CD4-positive, CD25-positive, alpha-beta regulatory T cell (primary cell): Measurements from ENCODE around the gene EXOC4. TPM values are rescaled to one million over a fixed set of nuclear protein-coding genes. Genes with fewer than 3 reads are reported as not detected.

Source experiments
- ATAC-seq, 2 donors: fragments of 150-1000 bp; cut with Tn5 transposase; one replicate each; pipeline ENCODE4 v1.10.0; 2021; ENCODE audit warnings: low read depth in 2 of 2, moderate number of reproducible peaks in 2 of 2, moderate library complexity in 1 of 2
- DNase-seq, 3 donors: peaks; one replicate each; pipeline versions ENCODE4 v3.0.0 to v3.0.0-alpha.2; 2012 to 2022; ENCODE audit warnings: mixed read lengths in 1 of 3
- H3K27ac ChIP-seq: one replicate; pipeline ENCODE4 v1.7.0; 2013; ENCODE audit warnings: mild to moderate bottlenecking, low read length; ENCODE audit not compliant: insufficient read depth, poor library complexity, severe bottlenecking
- H3K27me3 ChIP-seq: one replicate; pipeline ENCODE4 v1.7.0; 2013; ENCODE audit warnings: low read length; ENCODE audit not compliant: control insufficient read depth, insufficient read depth
- H3K36me3 ChIP-seq: one replicate; pipeline ENCODE4 v1.7.0; 2013; ENCODE audit warnings: mild to moderate bottlenecking, low read length, moderate library complexity; ENCODE audit not compliant: control insufficient read depth, insufficient read depth
- H3K4me1 ChIP-seq: 2 replicates; pipeline ENCODE4 v1.7.0; 2013; ENCODE audit warnings: mild to moderate bottlenecking, low read length; ENCODE audit not compliant: insufficient read depth, control insufficient read depth, poor library complexity, severe bottlenecking
- H3K4me3 ChIP-seq: one replicate; pipeline ENCODE4 v1.7.0; 2013; ENCODE audit warnings: low read depth, mild to moderate bottlenecking, low read length, moderate library complexity
- H3K9me3 ChIP-seq, 2 experiments: 1 replicate in 1 of 2; 2 replicates in 1 of 2; pipeline ENCODE4 v1.7.0; 2013; ENCODE audit warnings: low read length in 2 of 2, mild to moderate bottlenecking in 1 of 2, moderate library complexity in 1 of 2; ENCODE audit not compliant: control insufficient read depth in 2 of 2
- H3K27ac Mint-ChIP-seq, 3 donors: one replicate each; pipeline ENCODE4 v1.8.0; 2020 to 2022; ENCODE audit warnings: mild to moderate bottlenecking in 3 of 3, mixed read lengths in 3 of 3, moderate library complexity in 2 of 3
- H3K27me3 Mint-ChIP-seq: one replicate; pipeline ENCODE4 v1.8.0; 2022; ENCODE audit warnings: mild to moderate bottlenecking, mixed read lengths
- H3K36me3 Mint-ChIP-seq: one replicate; pipeline ENCODE4 v1.8.0; 2020; ENCODE audit warnings: mixed read lengths
- H3K4me1 Mint-ChIP-seq, 4 donors: one replicate each; pipeline ENCODE4 v1.8.0; 2020 to 2022; ENCODE audit warnings: mixed read lengths in 4 of 4, mild to moderate bottlenecking in 1 of 4
- H3K4me3 Mint-ChIP-seq, 4 donors: one replicate each; pipeline ENCODE4 v1.8.0; 2020 to 2022; ENCODE audit warnings: mild to moderate bottlenecking in 4 of 4, mixed read lengths in 4 of 4, moderate library complexity in 3 of 4
- H3K9me3 Mint-ChIP-seq, 7 donors: one replicate each; pipeline ENCODE4 v1.8.0; 2020 to 2022; ENCODE audit warnings: mixed read lengths in 7 of 7, mild to moderate bottlenecking in 3 of 7, moderate library complexity in 2 of 7
- polyA plus RNA-seq, 4 donors: library from polyadenylated mRNA; unstranded; fragments of 300-500 nt; fragmentation: Illumina TruSeq; gene quantifications; one replicate each; pipeline ENCODE4 v1.2.3, GENCODE V29; 2021
- total RNA-seq: library from RNA; stranded (reverse); gene quantifications from one replicate; pipeline ENCODE4 v1.2.3, GENCODE V29; 2022

Gene EXOC4
- total and polyA plus RNA-seq, 5 donors from 2014 or later: 39.1 to 118 (median 52.2) TPM

DNA sequence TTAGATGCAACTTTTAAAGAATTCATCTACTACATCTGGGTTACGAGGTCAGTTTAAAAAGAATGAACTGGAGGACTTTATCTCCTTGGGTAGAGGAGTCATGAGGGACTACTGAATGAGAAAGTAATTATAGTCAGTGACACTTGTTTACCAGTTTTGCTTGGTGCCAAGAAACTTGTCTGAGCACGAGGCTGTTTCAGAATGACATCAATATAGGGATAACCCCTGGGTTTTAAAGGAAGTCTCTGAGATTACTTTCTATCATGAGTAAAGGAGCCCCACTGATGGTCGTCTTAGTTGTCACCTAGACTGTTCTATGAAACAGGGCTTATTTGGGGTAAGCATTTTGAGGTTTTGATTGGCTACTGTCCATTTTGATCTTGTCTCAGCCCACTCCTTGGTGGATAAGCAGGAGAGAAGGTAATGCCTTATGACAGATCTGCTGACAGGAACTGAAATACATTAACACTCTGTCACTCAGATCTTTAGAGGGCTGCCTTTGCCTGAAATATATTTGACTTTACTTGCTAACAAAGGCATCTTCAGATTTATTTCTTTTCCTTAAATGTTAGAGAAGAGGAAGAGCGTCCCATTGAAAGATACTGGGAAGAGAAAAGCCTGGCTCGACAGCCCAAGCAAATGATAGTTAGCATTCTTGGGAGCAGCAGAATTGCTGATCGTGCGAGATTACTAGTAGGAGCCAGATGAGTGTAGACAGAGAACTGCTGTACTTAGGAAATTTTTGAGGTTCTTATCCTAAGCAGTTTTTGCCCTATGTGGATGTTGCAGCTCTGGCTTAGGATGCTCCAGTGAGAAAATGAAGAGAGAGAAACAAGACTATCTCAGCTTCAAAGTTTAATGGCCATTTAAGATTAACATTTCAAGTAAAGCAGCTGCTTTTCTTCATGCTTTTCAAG lies 575.1 kb downstream of the EXOC4 start:
- Mint-ChIP-seq H3K4me1 (peaks cover 0 to 7% (median 4%) of the 10 kb centered on the region in 4 donors), H3K27ac (no peak overlapping the region), H3K4me3 (no peak overlapping the region), H3K9me3 (peaks cover 0 to 14% (median 2%) of the 10 kb centered on the region in 7 donors), H3K27me3 (no peaks in the 10 kb centered on the region), H3K36me3 (peaks cover 35% of the 10 kb centered on the region)
- no peak overlapping the region for H3K27ac ChIP-seq
- H3K4me3 ChIP-seq: no peak overlapping the region
- no peaks in the 10 kb centered on the region for H3K36me3 ChIP-seq
- peaks cover 7% of the 10 kb centered on the region in 2 experiments for H3K9me3 ChIP-seq
- DNase-seq (no peak), ATAC-seq (no peak)
- no peaks in the 10 kb centered on the region for H3K4me1 ChIP-seq
- no peaks in the 10 kb centered on the region for H3K27me3 ChIP-seq

DNA sequence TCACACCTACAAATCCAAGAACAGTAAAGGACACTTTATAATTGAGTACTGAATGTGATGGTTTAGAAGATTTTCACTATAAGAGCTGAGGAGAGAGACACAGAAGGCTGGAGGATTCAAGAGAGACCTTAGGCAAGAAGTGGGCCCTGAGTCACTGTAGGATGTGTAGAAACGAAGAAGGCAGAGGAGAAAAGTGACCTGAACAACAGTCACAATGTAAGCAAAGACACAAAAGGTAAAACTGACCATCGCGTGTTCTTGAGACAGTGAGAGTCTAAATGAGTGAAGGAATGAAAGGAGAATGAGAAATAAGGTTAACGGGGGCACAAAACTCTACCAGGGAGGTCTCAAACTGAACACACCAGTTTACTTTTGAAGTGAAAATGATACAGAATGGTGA lies 576.0 kb downstream of the EXOC4 start:
- Mint-ChIP-seq H3K27me3 (no peaks in the 10 kb centered on the region), H3K4me1 (peaks cover 0 to 5% (median 4%) of the 10 kb centered on the region in 4 donors), H3K36me3 (peaks cover 32% of the 10 kb centered on the region), H3K9me3 (peaks cover 0 to 14% (median 2%) of the 10 kb centered on the region in 7 donors), H3K27ac (no peak overlapping the region), H3K4me3 (no peak overlapping the region)
- H3K4me1 ChIP-seq: no peaks in the 10 kb centered on the region
- peaks cover 7% of the 10 kb centered on the region in 2 experiments for H3K9me3 ChIP-seq
- DNase-seq (no peak), ATAC-seq (no peak)
- no peak overlapping the region for H3K27ac ChIP-seq
- H3K4me3 ChIP-seq: no peak overlapping the region
- no peaks in the 10 kb centered on the region for H3K36me3 ChIP-seq
- H3K27me3 ChIP-seq: no peaks in the 10 kb centered on the region

- no peak overlapping the region for H3K27ac Mint-ChIP-seq
- DNase-seq (no peak), ATAC-seq (no peak)
- H3K36me3 ChIP-seq: no peaks in the 10 kb centered on the region
- H3K4me3 Mint-ChIP-seq: no peak overlapping the region
- H3K9me3 ChIP-seq: peaks cover 7% of the 10 kb centered on the region in 2 experiments
- peaks cover 0 to 2% (median 0%) of the 10 kb centered on the region in 4 donors for H3K4me1 Mint-ChIP-seq
- H3K9me3 Mint-ChIP-seq: peaks cover 0 to 14% (median 2%) of the 10 kb centered on the region in 7 donors
- H3K27me3 Mint-ChIP-seq: no peaks in the 10 kb centered on the region
- peaks cover 28% of the 10 kb centered on the region for H3K36me3 Mint-ChIP-seq
- H3K27ac ChIP-seq: no peak overlapping the region
- H3K4me3 ChIP-seq: no peak overlapping the region
- H3K27me3 ChIP-seq: no peaks in the 10 kb centered on the region
- H3K4me1 ChIP-seq: no peaks in the 10 kb centered on the region
Observed at GRCh38 chr7:133829336-133829897, 576.5 kb downstream of the EXOC4 start.

DNA sequence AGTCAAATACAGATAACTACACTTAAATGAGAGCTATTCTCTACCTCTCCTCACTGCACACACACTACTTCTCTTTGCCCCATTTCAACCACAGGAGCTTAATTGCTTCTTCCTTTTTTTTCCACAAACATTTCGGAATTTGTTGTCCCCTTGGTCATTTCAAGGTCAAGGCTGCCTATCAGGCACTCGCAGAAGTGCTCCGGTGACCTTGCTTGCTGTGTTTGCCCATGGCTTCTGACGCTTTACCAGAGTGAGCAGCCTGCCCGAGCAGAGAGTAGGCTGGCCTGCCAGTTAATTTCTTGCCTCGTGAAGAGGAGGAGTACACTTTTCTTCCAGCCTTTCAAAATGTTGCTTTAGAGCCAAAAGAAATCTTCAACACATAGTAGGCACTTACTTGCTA lies 577.2 kb downstream of the EXOC4 start:
- Mint-ChIP-seq H3K4me1 (peaks cover 0 to 2% (median 0%) of the 10 kb centered on the region in 4 donors), H3K4me3 (no peak overlapping the region), H3K27me3 (no peaks in the 10 kb centered on the region), H3K27ac (no peak overlapping the region), H3K9me3 (peaks cover 0 to 14% (median 2%) of the 10 kb centered on the region in 7 donors), H3K36me3 (peaks cover 23% of the 10 kb centered on the region)
- Histone ChIP-seq H3K36me3 (no peaks in the 10 kb centered on the region), H3K27me3 (no peaks in the 10 kb centered on the region), H3K9me3 (peaks cover 7% of the 10 kb centered on the region in 2 experiments), H3K4me1 (no peaks in the 10 kb centered on the region), H3K4me3 (no peak overlapping the region), H3K27ac (no peak overlapping the region)
- ATAC-seq (no peak), DNase-seq (no peak)

GRCh38 chr7:133836666-133837065 lies 583.8 kb downstream of the EXOC4 start:
- no peaks in the 10 kb centered on the region for H3K36me3 ChIP-seq
- H3K9me3 ChIP-seq: peaks cover 4 to 5% of the 10 kb centered on the region in 2 experiments
- H3K27me3 ChIP-seq: no peaks in the 10 kb centered on the region
- H3K27ac Mint-ChIP-seq: no peak overlapping the region
- ATAC-seq (no peak), DNase-seq (no peak)
- peaks cover 22% of the 10 kb centered on the region for H3K36me3 Mint-ChIP-seq
- H3K4me1 ChIP-seq: no peaks in the 10 kb centered on the region
- H3K9me3 Mint-ChIP-seq: peaks cover 0 to 9% (median 2%) of the 10 kb centered on the region in 7 donors
- no peak overlapping the region for H3K4me3 Mint-ChIP-seq
- H3K27me3 Mint-ChIP-seq: no peaks in the 10 kb centered on the region
- no peak overlapping the region for H3K27ac ChIP-seq
- H3K4me1 Mint-ChIP-seq: peaks cover 0 to 2% (median 0%) of the 10 kb centered on the region in 4 donors
- H3K4me3 ChIP-seq: no peak overlapping the region

- no peak overlapping the region for H3K27ac ChIP-seq
- H3K9me3 ChIP-seq: no peaks in the 10 kb centered on the region
- H3K36me3 Mint-ChIP-seq: peaks cover 17% of the 10 kb centered on the region
- ATAC-seq (no peak), DNase-seq (no peak)
- H3K4me1 Mint-ChIP-seq: peaks cover 0 to 2% (median 0%) of the 10 kb centered on the region in 4 donors
- H3K27ac Mint-ChIP-seq: no peak overlapping the region
- no peak overlapping the region for H3K4me3 Mint-ChIP-seq
- H3K27me3 ChIP-seq: no peaks in the 10 kb centered on the region
- H3K9me3 Mint-ChIP-seq: peaks cover 0 to 10% (median 2%) of the 10 kb centered on the region in 7 donors
- no peaks in the 10 kb centered on the region for H3K27me3 Mint-ChIP-seq
- no peak overlapping the region for H3K4me3 ChIP-seq
- no peaks in the 10 kb centered on the region for H3K4me1 ChIP-seq
- no peaks in the 10 kb centered on the region for H3K36me3 ChIP-seq
Observed at GRCh38 chr7:133837224-133837623, 584.3 kb downstream of the EXOC4 start.

DNA sequence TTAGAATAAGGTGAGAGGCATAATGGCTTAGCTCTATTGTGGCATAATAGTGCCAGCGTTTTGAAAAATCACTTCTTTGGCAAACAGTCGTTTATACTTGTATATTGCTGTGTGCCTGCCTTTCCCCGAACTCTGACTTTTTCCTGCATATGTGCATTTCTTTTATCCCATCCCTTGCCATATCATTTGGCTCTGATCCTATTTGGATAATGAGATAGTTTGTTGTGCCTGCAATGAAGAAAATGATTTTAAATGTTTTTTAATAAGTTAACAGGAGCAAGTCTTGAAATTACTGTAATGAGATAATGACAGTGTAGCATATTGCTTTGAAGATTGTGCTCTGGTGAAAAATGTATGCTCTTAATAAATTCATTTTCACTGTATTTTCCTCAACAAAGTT lies 586.2 kb downstream of the EXOC4 start:
- Mint-ChIP-seq H3K4me3 (no peak overlapping the region), H3K27ac (peak overlapping the region in 1 of 3 donors; percentile 27), H3K36me3 (peaks cover 12% of the 10 kb centered on the region), H3K4me1 (peaks cover 0 to 8% (median 2%) of the 10 kb centered on the region in 4 donors), H3K27me3 (no peaks in the 10 kb centered on the region), H3K9me3 (peaks cover 0 to 6% (median 1%) of the 10 kb centered on the region in 7 donors)
- H3K4me3 ChIP-seq: no peak overlapping the region
- H3K36me3 ChIP-seq: no peaks in the 10 kb centered on the region
- H3K27ac ChIP-seq: no peak overlapping the region
- H3K27me3 ChIP-seq: no peaks in the 10 kb centered on the region
- no peaks in the 10 kb centered on the region for H3K4me1 ChIP-seq
- H3K9me3 ChIP-seq: no peaks in the 10 kb centered on the region
- DNase-seq (no peak), ATAC-seq (no peak)
